ENCODE results near the gene CDADC1. TPM values are rescaled to one million over a fixed set of nuclear protein-coding genes. Genes with fewer than 3 reads are reported as not detected.

The CDADC1 gene
- 1 to 10 TPM; 7.3 to 8.5 (median 8.2) TPM for total RNA-seq

GRCh38 chr13:49247643-49248621 is at the start of gene CDADC1:
TSS of gene CDADC1 (plus strand) at chr13:49247925. CDS start at chr13:49248038, 113 bp downstream.
- peak; percentile 94 to 95 for DNase-seq (ENCODE audit: low spot score in 2 of 2)
- intact Hi-C loops (cut with DNase I; ENCODE audit: low total_unique reads) = no loop called here
- TF ChIP-seq CTCF (IDR thresholded peaks at IDR 0.05) (no peak), POLR2AphosphoS5 (IDR thresholded peaks at IDR 0.05) (peak; percentile 78 to 96 (median 89)), POLR2A (IDR thresholded peaks at IDR 0.05) (peak; percentile 84)
- Histone ChIP-seq H3K27ac (peak within 1 kb of the TSS; percentile 95), H3K27me3 (no peaks in the 10 kb centered on the region), H3K36me3 (no peaks in the 10 kb centered on the region), H3K9me3 (no peaks in the 10 kb centered on the region), H3K4me1 (no peaks in the 10 kb centered on the region), H3K4me3 (peak within 1 kb of the TSS; percentile 80 to 91 (median 85))

- Histone ChIP-seq H3K27ac (no peak overlapping the region), H3K4me1 (no peaks in the 10 kb centered on the region), H3K9me3 (no peaks in the 10 kb centered on the region), H3K36me3 (no peaks in the 10 kb centered on the region), H3K4me3 (no peak overlapping the region), H3K27me3 (no peaks in the 10 kb centered on the region)
- TF ChIP-seq POLR2AphosphoS5 (IDR thresholded peaks at IDR 0.05) = no peak
- no peak for TF ChIP-seq CTCF (IDR thresholded peaks at IDR 0.05)
- no peak for TF ChIP-seq POLR2A (IDR thresholded peaks at IDR 0.05)
- no peak for DNase-seq (ENCODE audit: low spot score in 2 of 2)
- intact Hi-C loops (cut with DNase I; ENCODE audit: low total_unique reads) = no loop called here
Measured at GRCh38 chr13:49206641-49207040, 41.1 kb upstream of the CDADC1 start.

GRCh38 chr13:49208619-49209018 is 39.1 kb upstream of the CDADC1 start:
- TF ChIP-seq POLR2AphosphoS5 (IDR thresholded peaks at IDR 0.05) (no peak), POLR2A (IDR thresholded peaks at IDR 0.05) (no peak), CTCF (IDR thresholded peaks at IDR 0.05) (no peak)
- Histone ChIP-seq H3K36me3 (no peaks in the 10 kb centered on the region), H3K4me3 (no peak overlapping the region), H3K27ac (no peak overlapping the region), H3K9me3 (no peaks in the 10 kb centered on the region), H3K4me1 (no peaks in the 10 kb centered on the region), H3K27me3 (no peaks in the 10 kb centered on the region)
- intact Hi-C loops (cut with DNase I; ENCODE audit: low total_unique reads) = no loop called here
- DNase-seq (ENCODE audit: low spot score in 2 of 2) = no peak

- Histone ChIP-seq H3K4me1 (no peaks in the 10 kb centered on the region), H3K9me3 (no peaks in the 10 kb centered on the region), H3K36me3 (no peaks in the 10 kb centered on the region), H3K27ac (no peak overlapping the region), H3K27me3 (no peaks in the 10 kb centered on the region), H3K4me3 (no peak overlapping the region)
- DNase-seq (ENCODE audit: low spot score in 2 of 2) = no peak
- intact Hi-C loops (cut with DNase I; ENCODE audit: low total_unique reads) = no loop called here
- TF ChIP-seq CTCF (IDR thresholded peaks at IDR 0.05) = no peak
- TF ChIP-seq POLR2AphosphoS5 (IDR thresholded peaks at IDR 0.05) = no peak
- no peak for TF ChIP-seq POLR2A (IDR thresholded peaks at IDR 0.05)
Measured at GRCh38 chr13:49210114-49210513, 37.6 kb upstream of the CDADC1 start.

- H3K27ac ChIP-seq = no peak overlapping the region
- no peaks in the 10 kb centered on the region for H3K9me3 ChIP-seq
- DNase-seq (ENCODE audit: low spot score in 2 of 2) = no peak
- no peak for TF ChIP-seq CTCF (IDR thresholded peaks at IDR 0.05)
- no peak for TF ChIP-seq POLR2AphosphoS5 (IDR thresholded peaks at IDR 0.05)
- no peak for TF ChIP-seq POLR2A (IDR thresholded peaks at IDR 0.05)
- intact Hi-C loops (cut with DNase I; ENCODE audit: low total_unique reads) = no loop called here
- H3K27me3 ChIP-seq = no peaks in the 10 kb centered on the region
- no peaks in the 10 kb centered on the region for H3K4me1 ChIP-seq
- H3K36me3 ChIP-seq = no peaks in the 10 kb centered on the region
- H3K4me3 ChIP-seq = no peak overlapping the region
Measured at GRCh38 chr13:49210669-49211068, 37.1 kb upstream of the CDADC1 start.
